22Rv1 (cell line): Measurements from ENCODE around the gene FARP1.

Experiments
- H3K27ac ChIP-seq: fragments of 450-650 bp; 2 replicates; pipeline ENCODE4 v1.5.1; 2017
- CTCF ChIP-seq: fragments of 450-650 bp; IDR thresholded peaks from 2 replicates; pipeline ENCODE4 v1.5.1; 2017; ENCODE audit warnings: mild to moderate bottlenecking
- ZFX ChIP-seq: fragments of 450-650 bp; IDR thresholded peaks from 2 replicates; pipeline ENCODE4 v1.6.1; 2017; ENCODE audit warnings: antibody characterized with exemption, borderline replicate concordance

FARP1 gene

GRCh38 chr13:98111168-98112098 lies 31.5 kb upstream of the FARP1 start:
- no peak for TF ChIP-seq CTCF
- no peak for TF ChIP-seq ZFX
- no peak overlapping the region for H3K27ac ChIP-seq

- H3K27ac ChIP-seq = no peak overlapping the region
- TF ChIP-seq ZFX (no peak), CTCF (no peak)
Observed at GRCh38 chr13:98112456-98112855, 30.4 kb upstream of the FARP1 start.

- no peak for TF ChIP-seq ZFX
- TF ChIP-seq CTCF = no peak
- no peak overlapping the region for H3K27ac ChIP-seq
Observed at GRCh38 chr13:98118865-98119264, 24.0 kb upstream of the FARP1 start.

GRCh38 chr13:98123176-98123575 lies 19.7 kb upstream of the FARP1 start:
- H3K27ac ChIP-seq = no peak overlapping the region
- TF ChIP-seq ZFX = no peak
- no peak for TF ChIP-seq CTCF

- TF ChIP-seq ZFX = no peak
- TF ChIP-seq CTCF = no peak
- no peak overlapping the region for H3K27ac ChIP-seq
Observed at GRCh38 chr13:98129059-98129746, 13.7 kb upstream of the FARP1 start.

- TF ChIP-seq ZFX (no peak), CTCF (no peak)
- H3K27ac ChIP-seq = no peak overlapping the region
Observed at GRCh38 chr13:98133946-98134345, 8.9 kb upstream of the FARP1 start.

GRCh38 chr13:98134901-98135300 lies 8.0 kb upstream of the FARP1 start:
- TF ChIP-seq CTCF (no peak), ZFX (no peak)
- no peak overlapping the region for H3K27ac ChIP-seq
